RWPE1 (cell line): ENCODE data around the gene CYYR1.
A peak's percentile ranks its signal among the peaks of the same experiment; 100 is the strongest.

Source experiments
- CTCF ChIA-PET: fragments of 350-600 bp; sonication (Branson Sonifier 250); formaldehyde crosslinking; extraction: SDS; loops from one replicate; lab custom pipeline; 2021; lab: Yijun Ruan, JAX
- POLR2A ChIA-PET: fragments of 400-600 bp; formaldehyde crosslinking; extraction: SDS; loops from one replicate; lab custom pipeline; 2020; ENCODE audit warnings: antibody characterized with exemption; ENCODE audit not compliant: low non-redundant PET; lab: Yijun Ruan, JAX
- DNase-seq: peaks from one replicate; pipeline ENCODE4 v3.0.0; 2012; ENCODE audit warnings: low spot score
- H3K27ac ChIP-seq: fragments of 450-650 bp; 2 replicates; pipeline ENCODE4 v1.5.1; 2017
- CTCF ChIP-seq: fragments of 450-650 bp; conservative IDR thresholded peaks from 2 replicates; pipeline ENCODE4 v1.5.1; 2017; ENCODE audit warnings: low read depth, mild to moderate bottlenecking

CYYR1 gene

GRCh38 chr21:26572702-26573381 is at the start of gene CYYR1:
Gene CYYR1 (minus strand): TSS chr21:26573286. CDS start chr21:26572940, 346 bp downstream.
- TF ChIP-seq CTCF = no peak
- DNase-seq = peak; percentile 9
- peak within 1 kb of the TSS; percentile 39; the same call in 1 of the 2 replicates for H3K27ac ChIP-seq
- ChIA-PET POLR2A (no interaction called here), CTCF (no interaction called here)

- DNase-seq = no peak
- TF ChIP-seq CTCF = no peak
- POLR2A ChIA-PET = no interaction called here
- CTCF ChIA-PET = interaction anchor here (0.5 kb wide), 1 partner anchor 1881 kb away, joined by 3 read pairs; no protein-coding TSS in a partner anchor
- H3K27ac ChIP-seq = no peak overlapping the region
Measured at GRCh38 chr21:26617176-26617575, 44.1 kb upstream of the CYYR1 start.

GRCh38 chr21:26614251-26614650 is 41.2 kb upstream of the CYYR1 start:
- H3K27ac ChIP-seq = no peak overlapping the region
- TF ChIP-seq CTCF = no peak
- ChIA-PET CTCF (no interaction called here), POLR2A (no interaction called here)
- no peak for DNase-seq

GRCh38 chr21:26599261-26599660 is 26.2 kb upstream of the CYYR1 start:
- H3K27ac ChIP-seq = no peak overlapping the region
- POLR2A ChIA-PET = no interaction called here
- DNase-seq = no peak
- no peak for TF ChIP-seq CTCF
- CTCF ChIA-PET = no interaction called here

GRCh38 chr21:26597981-26598380 is 24.9 kb upstream of the CYYR1 start:
- DNase-seq = peak; percentile 41
- CTCF ChIA-PET = no interaction called here
- POLR2A ChIA-PET = no interaction called here
- no peak for TF ChIP-seq CTCF
- no peak overlapping the region for H3K27ac ChIP-seq

GRCh38 chr21:26597031-26597430 is 23.9 kb upstream of the CYYR1 start:
- POLR2A ChIA-PET = no interaction called here
- no peak for DNase-seq

More at GRCh38 chr21:26597031-26597430, 23.9 kb upstream of the CYYR1 start:
- CTCF ChIA-PET = interaction anchor here (0.5 kb wide), 1 partner anchor 90 kb away, joined by 3 read pairs; no protein-coding TSS in a partner anchor
- TF ChIP-seq CTCF = no peak
- no peak overlapping the region for H3K27ac ChIP-seq
